CD4-positive, alpha-beta T cell (primary cell): ENCODE results near the gene HMCN2. TPM values are rescaled to one million over a fixed set of nuclear protein-coding genes. Genes with fewer than 3 reads are reported as not detected.

Experiments
- ATAC-seq: fragments of 200-7000 bp; cut with Tn5 transposase; one replicate; pipeline ENCODE4 v1.10.0; 2022; ENCODE audit warnings: mild to moderate bottlenecking; ENCODE audit not compliant: poor library complexity
- CTCF ChIA-PET: fragments of 350-600 bp; sonication (Branson Sonifier 250); formaldehyde crosslinking; loops from one replicate; lab custom pipeline; 2021; ENCODE audit warnings: antibody characterized with exemption, inconsistent platforms; lab: Charles Lee
- POLR2A ChIA-PET: fragments of 350-600 bp; sonication (Branson Sonifier 250); formaldehyde crosslinking; loops from one replicate; lab custom pipeline; 2021; ENCODE audit warnings: antibody characterized with exemption, inconsistent platforms; lab: Charles Lee
- DNase-seq, 14 experiments: peaks; one replicate each; pipeline ENCODE4 v3.0.0-alpha.2; 2013 to 2020; ENCODE audit warnings: mixed read lengths in 2 of 14
- H3K27ac ChIP-seq, 2 donors: one replicate each; pipeline versions ENCODE4 v1.5.1 to v1.7.0; 2013; ENCODE audit warnings: low read length in 2 of 2, low read depth in 1 of 2, mild to moderate bottlenecking in 1 of 2
- H3K27me3 ChIP-seq, 2 experiments: 1 replicate in 1 of 2; 2 replicates in 1 of 2; pipeline versions ENCODE4 v1.6.1 to v1.7.0; 2013; ENCODE audit warnings: low read length in 2 of 2, control low read depth in 1 of 2, mild to moderate bottlenecking in 1 of 2, moderate library complexity in 1 of 2; ENCODE audit not compliant: insufficient read depth in 2 of 2, control insufficient read depth in 1 of 2
- H3K36me3 ChIP-seq: one replicate; pipeline ENCODE4 v1.6.1; 2013; ENCODE audit warnings: low read length, control low read depth; ENCODE audit not compliant: insufficient read depth
- H3K4me1 ChIP-seq: one replicate; pipeline ENCODE4 v1.6.1; 2013; ENCODE audit warnings: low read length, control low read depth; ENCODE audit not compliant: insufficient read depth
- H3K4me3 ChIP-seq: one replicate; pipeline ENCODE4 v1.5.1; 2013; ENCODE audit warnings: mild to moderate bottlenecking, low read length, moderate library complexity
- H3K9me3 ChIP-seq, 2 experiments: 1 replicate in 1 of 2; 2 replicates in 1 of 2; pipeline versions ENCODE4 v1.6.1 to v1.7.0; 2013; ENCODE audit warnings: low read length in 2 of 2, mild to moderate bottlenecking in 2 of 2, control low read depth in 1 of 2, moderate library complexity in 1 of 2; ENCODE audit not compliant: control insufficient read depth in 1 of 2, insufficient read depth in 1 of 2
- H3K27ac Mint-ChIP-seq: one replicate; pipeline ENCODE4 v1.8.0; 2020; ENCODE audit warnings: mixed read lengths
- H3K27me3 Mint-ChIP-seq: one replicate; pipeline ENCODE4 v1.8.0; 2021; ENCODE audit warnings: mixed read lengths
- H3K36me3 Mint-ChIP-seq: one replicate; pipeline ENCODE4 v1.8.0; 2021; ENCODE audit warnings: low read depth, mixed read lengths
- H3K4me1 Mint-ChIP-seq: one replicate; pipeline ENCODE4 v1.8.0; 2021; ENCODE audit warnings: low read depth, mixed read lengths
- H3K4me3 Mint-ChIP-seq: one replicate; pipeline ENCODE4 v1.8.0; 2020; ENCODE audit warnings: mild to moderate bottlenecking, mixed read lengths
- H3K9me3 Mint-ChIP-seq: one replicate; pipeline ENCODE4 v1.8.0; 2020; ENCODE audit warnings: mixed read lengths
- CTCF ChIP-seq: fragments of 200-600 bp; IDR thresholded peaks from one replicate; pipeline ENCODE4 v1.8.0; 2022; ENCODE audit warnings: antibody characterized with exemption, mild to moderate bottlenecking
- intact Hi-C, 2 experiments: fragments of 100-400 bp; cut with DNase I in 1 of 2; cut with micrococcal nuclease in 1 of 2; formaldehyde crosslinking; loops; one replicate each; pipeline versions ENCODE4 v1.15.1 to v1.9.0; 2023 to 2025; cut with DNase I, micrococcal nuclease
- total RNA-seq, 174 experiments: library from RNA in 2 of 174; stranded (reverse) in 2 of 174; gene quantifications; one replicate each; pipeline ENCODE4 v1.2.3 and lab custom pipeline; 2021 to 2026

Gene HMCN2
- total RNA-seq, 2 experiments from 2014 or later = not detected

DNA sequence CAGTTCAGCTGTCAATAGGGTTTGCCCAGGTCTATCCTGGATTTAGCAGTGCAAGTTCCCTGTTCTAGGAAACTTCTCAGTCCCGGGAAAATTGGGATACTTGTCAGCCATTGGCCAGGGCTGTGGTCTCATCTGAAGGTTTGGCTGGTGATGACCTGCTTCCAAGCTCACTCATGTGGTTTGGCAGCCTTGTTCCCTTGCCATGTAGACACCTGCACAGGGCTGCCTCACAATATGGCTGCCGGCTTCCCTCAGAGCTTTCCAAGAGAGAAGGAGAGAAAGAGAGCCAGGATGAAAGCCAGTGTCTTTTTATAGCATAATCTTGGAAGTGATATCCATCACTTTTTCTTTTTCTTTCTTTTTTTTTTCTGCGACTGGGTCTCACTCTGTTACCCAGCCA lies 37.7 kb upstream of the HMCN2 start:
- H3K27ac Mint-ChIP-seq = no peak overlapping the region
- no peaks in the 10 kb centered on the region for H3K27me3 Mint-ChIP-seq
- no peaks in the 10 kb centered on the region for H3K4me1 ChIP-seq
- no peak overlapping the region for H3K27ac ChIP-seq
- ATAC-seq = no peak
- H3K9me3 Mint-ChIP-seq = no peaks in the 10 kb centered on the region
- peaks cover 9 to 10% of the 10 kb centered on the region in 2 experiments for H3K9me3 ChIP-seq
- TF ChIP-seq CTCF = no peak
- H3K4me3 Mint-ChIP-seq = no peak overlapping the region
- no peaks in the 10 kb centered on the region for H3K36me3 ChIP-seq
- no peaks in the 10 kb centered on the region for H3K27me3 ChIP-seq
- H3K36me3 Mint-ChIP-seq = no peaks in the 10 kb centered on the region
- ChIA-PET POLR2A (no interaction called here), CTCF (no interaction called here)
- no peak for DNase-seq
- intact Hi-C loops = no loop called here
- no peak overlapping the region for H3K4me3 ChIP-seq
- no peaks in the 10 kb centered on the region for H3K4me1 Mint-ChIP-seq

- no peak for TF ChIP-seq CTCF
- Histone ChIP-seq H3K36me3 (no peaks in the 10 kb centered on the region), H3K27ac (no peak overlapping the region), H3K4me1 (no peaks in the 10 kb centered on the region), H3K9me3 (peaks cover 9 to 10% of the 10 kb centered on the region in 2 experiments), H3K4me3 (no peak overlapping the region), H3K27me3 (no peaks in the 10 kb centered on the region)
- ChIA-PET CTCF (interaction anchor here (0.6 kb wide), 1 partner anchor 74 kb away, joined by 3 read pairs; no protein-coding TSS in a partner anchor), POLR2A (no interaction called here)
- Mint-ChIP-seq H3K36me3 (no peaks in the 10 kb centered on the region), H3K4me1 (no peaks in the 10 kb centered on the region), H3K27me3 (no peaks in the 10 kb centered on the region), H3K27ac (no peak overlapping the region), H3K9me3 (no peaks in the 10 kb centered on the region), H3K4me3 (no peak overlapping the region)
- no peak for DNase-seq
- intact Hi-C loops = loop anchor here (10.0 kb wide), 2 partner anchors 345 to 1095 kb away; no protein-coding TSS in a partner anchor
- no peak for ATAC-seq
These were observed 35.8 kb upstream of the HMCN2 start for GRCh38 chr9:130229759-130230158.

- H3K4me3 Mint-ChIP-seq = no peak overlapping the region
- peaks cover 2% of the 10 kb centered on the region for H3K4me1 ChIP-seq
- H3K9me3 ChIP-seq = peaks cover 9 to 10% of the 10 kb centered on the region in 2 experiments
- no peaks in the 10 kb centered on the region for H3K27me3 ChIP-seq
- no peaks in the 10 kb centered on the region for H3K27me3 Mint-ChIP-seq
- no peaks in the 10 kb centered on the region for H3K36me3 Mint-ChIP-seq
- no peak overlapping the region for H3K27ac Mint-ChIP-seq
- ChIA-PET POLR2A (no interaction called here), CTCF (no interaction called here)
- H3K27ac ChIP-seq = no peak overlapping the region
- no peaks in the 10 kb centered on the region for H3K4me1 Mint-ChIP-seq
- intact Hi-C loops = loop anchor here (10.0 kb wide), 2 partner anchors 346 to 1096 kb away; no protein-coding TSS in a partner anchor
- H3K4me3 ChIP-seq = no peak overlapping the region
- no peaks in the 10 kb centered on the region for H3K36me3 ChIP-seq
- DNase-seq = no peak
- H3K9me3 Mint-ChIP-seq = no peaks in the 10 kb centered on the region
- no peak for TF ChIP-seq CTCF
- ATAC-seq = no peak
These were observed 34.9 kb upstream of the HMCN2 start for GRCh38 chr9:130230631-130231030.
